Measurements from ENCODE around the gene PBX4.

The PBX4 gene

GRCh38 chr19:19513682-19514081, 104.8 kb downstream of the PBX4 start:
- no peak for TF ChIP-seq CTCF (IDR thresholded peaks at IDR 0.05; ENCODE audit: insufficient read depth, low read depth, low read length, missing control alignments)
- H3K4me3 ChIP-seq (ENCODE audit: low read depth, low read length): no peak overlapping the region
- DNase-seq (ENCODE audit: low read depth): no peak
